ENCODE data around the gene PKD2L2. TPM values are rescaled to one million over a fixed set of nuclear protein-coding genes. Genes with fewer than 3 reads are reported as not detected.

The PKD2L2 gene
- polyA plus RNA-seq, 1 donor (not counting 4 experiments of a cell fraction or from before 2014, with no cell fraction given): not detected

GRCh38 chr5:137872466-137872865 is 16.8 kb upstream of the PKD2L2 start:
- H3K9me1 ChIP-seq (ENCODE audit: control insufficient read depth, extremely low read depth, insufficient read depth, low read length): no peaks in the 10 kb centered on the region
- H3K27ac ChIP-seq (ENCODE audit: control insufficient read depth, insufficient read depth, low read length): no peak overlapping the region
- no peaks in the 10 kb centered on the region for H3K79me2 ChIP-seq (ENCODE audit: control insufficient read depth, insufficient read depth, low read length)
- TF ChIP-seq CTCF (optimal IDR thresholded peaks at IDR 0.05 in 1 of 3, IDR thresholded peaks at IDR 0.05 in 1 of 3, conservative IDR thresholded peaks at IDR 0.05 in 1 of 3; ENCODE audit: extremely low read depth in 1 of 3, insufficient read depth in 2 of 3, low read length in 3 of 3) (no peak), EZH2 (IDR thresholded peaks at IDR 0.05; ENCODE audit: low read length) (no peak)
- no peak overlapping the region for H3K4me3 ChIP-seq (ENCODE audit: control insufficient read depth in 2 of 3, extremely low read depth in 1 of 3, insufficient read depth in 2 of 3, low read depth in 1 of 3, low read length in 3 of 3)
- no peak overlapping the region for H2AFZ ChIP-seq (ENCODE audit: control insufficient read depth, low read length)
- dilution Hi-C loops (cut with MboI; ENCODE audit: extremely low pct_ligation_motif_present, low sequenced_read_pairs): no loop called here
- no peaks in the 10 kb centered on the region for H3K27me3 ChIP-seq (ENCODE audit: control insufficient read depth, extremely low read depth, insufficient read depth, low read length)
- H3K4me1 ChIP-seq (ENCODE audit: control insufficient read depth, extremely low read depth, insufficient read depth, low read length): no peaks in the 10 kb centered on the region
- H3K9me3 ChIP-seq (ENCODE audit: control insufficient read depth, low read depth, low read length): no peaks in the 10 kb centered on the region
- H3K4me2 ChIP-seq (ENCODE audit: control insufficient read depth, extremely low read depth, insufficient read depth, low read depth, low read length): no peak overlapping the region
- H3K36me3 ChIP-seq (ENCODE audit: control insufficient read depth in 2 of 2, extremely low read depth in 1 of 2, insufficient read depth in 2 of 2, low read length in 2 of 2): no peaks in the 10 kb centered on the region
- DNase-seq (ENCODE audit: low read depth, low spot score) (no peak), FAIRE-seq (no peak)
- H3K9ac ChIP-seq (ENCODE audit: control insufficient read depth, extremely low read depth, insufficient read depth, low read length): no peak overlapping the region
- H4K20me1 ChIP-seq (ENCODE audit: control insufficient read depth, extremely low read depth, insufficient read depth, low read length): no peaks in the 10 kb centered on the region

- no peak for DNase-seq (ENCODE audit: low read depth, low spot score)
- Histone ChIP-seq H3K79me2 (ENCODE audit: control insufficient read depth, insufficient read depth, low read length) (no peaks in the 10 kb centered on the region), H3K36me3 (ENCODE audit: control insufficient read depth in 2 of 2, extremely low read depth in 1 of 2, insufficient read depth in 2 of 2, low read length in 2 of 2) (no peaks in the 10 kb centered on the region), H3K9ac (ENCODE audit: control insufficient read depth, extremely low read depth, insufficient read depth, low read length) (no peak overlapping the region), H3K27me3 (ENCODE audit: control insufficient read depth, extremely low read depth, insufficient read depth, low read length) (no peaks in the 10 kb centered on the region), H3K27ac (ENCODE audit: control insufficient read depth, insufficient read depth, low read length) (no peak overlapping the region), H4K20me1 (ENCODE audit: control insufficient read depth, extremely low read depth, insufficient read depth, low read length) (no peaks in the 10 kb centered on the region), H3K4me3 (ENCODE audit: control insufficient read depth in 2 of 3, extremely low read depth in 1 of 3, insufficient read depth in 2 of 3, low read depth in 1 of 3, low read length in 3 of 3) (no peak overlapping the region), H3K4me1 (ENCODE audit: control insufficient read depth, extremely low read depth, insufficient read depth, low read length) (peaks cover 15% of the 10 kb centered on the region), H3K4me2 (ENCODE audit: control insufficient read depth, extremely low read depth, insufficient read depth, low read depth, low read length) (no peak overlapping the region), H3K9me3 (ENCODE audit: control insufficient read depth, low read depth, low read length) (no peaks in the 10 kb centered on the region), H2AFZ (ENCODE audit: control insufficient read depth, low read length) (no peak overlapping the region), H3K9me1 (ENCODE audit: control insufficient read depth, extremely low read depth, insufficient read depth, low read length) (no peaks in the 10 kb centered on the region)
- FAIRE-seq: no peak
- dilution Hi-C loops (cut with MboI; ENCODE audit: extremely low pct_ligation_motif_present, low sequenced_read_pairs): no loop called here
- TF ChIP-seq CTCF (optimal IDR thresholded peaks at IDR 0.05 in 1 of 3, IDR thresholded peaks at IDR 0.05 in 1 of 3, conservative IDR thresholded peaks at IDR 0.05 in 1 of 3; ENCODE audit: extremely low read depth in 1 of 3, insufficient read depth in 2 of 3, low read length in 3 of 3): no peak
- TF ChIP-seq EZH2 (IDR thresholded peaks at IDR 0.05; ENCODE audit: low read length): no peak
Measured at GRCh38 chr5:137876101-137876500, 13.2 kb upstream of the PKD2L2 start.

All from keratinocyte (primary cell).